NB4 (cell line): ENCODE data around the gene MT1M.

Experiments
- DNase-seq: peaks from one replicate; pipeline ENCODE4 v3.0.0; 2010; ENCODE audit warnings: low read depth
- H3K4me3 ChIP-seq: one replicate; pipeline ENCODE4 v1.5.1; 2011; ENCODE audit warnings: mild to moderate bottlenecking, low read depth, low read length, moderate library complexity
- MYC ChIP-seq: IDR thresholded peaks from 2 replicates; pipeline ENCODE4 v1.6.1; 2011; ENCODE audit warnings: low read depth, low read length
- POLR2A ChIP-seq: IDR thresholded peaks from 2 replicates; pipeline ENCODE4 v1.6.1; 2011; ENCODE audit warnings: mild to moderate bottlenecking; ENCODE audit not compliant: insufficient read length; ENCODE audit errors: extremely low read depth
- TF ChIP-seq, protein P1 (sequence below): IDR thresholded peaks from one replicate; pipeline ENCODE4 v1.5.1; 2012; ENCODE audit warnings: low read depth, low read length
- TF ChIP-seq, protein P2 (sequence below): IDR thresholded peaks from 2 replicates; pipeline ENCODE4 v1.6.1; 2011; ENCODE audit warnings: low read depth, low read length

MT1M gene

DNA sequence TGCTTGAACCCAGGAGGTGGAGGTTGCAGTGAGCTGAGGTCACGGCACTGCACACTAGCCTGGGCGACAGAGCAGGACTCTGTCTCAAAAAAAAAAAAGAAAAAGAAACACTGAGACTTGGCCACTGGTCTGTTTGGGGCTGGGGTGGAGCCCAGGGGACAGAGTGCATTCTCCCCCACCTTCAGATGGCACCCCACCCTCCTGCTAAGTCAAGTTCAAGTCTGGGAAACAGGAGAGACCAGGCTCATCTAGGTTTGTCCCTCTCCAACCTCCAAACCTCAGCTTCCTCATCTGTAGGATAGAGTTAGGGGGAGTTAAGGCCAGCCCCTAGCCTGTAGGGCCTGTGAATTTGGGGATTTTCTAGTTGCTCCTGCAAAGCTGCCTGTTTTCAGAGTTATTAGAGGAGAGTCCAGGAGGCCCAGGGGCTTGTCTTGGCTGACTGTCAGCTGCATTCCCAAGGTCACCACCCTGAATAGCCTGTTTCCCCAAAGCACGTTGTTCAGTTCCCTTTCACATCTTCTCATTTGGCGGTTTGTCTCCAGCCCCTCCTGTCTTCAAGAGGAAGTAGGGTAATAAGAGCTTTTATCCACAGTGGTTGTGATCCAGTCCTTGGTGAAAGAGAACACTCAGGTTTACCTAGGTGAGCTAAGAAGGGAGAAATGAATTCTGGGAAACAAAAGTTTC lies 40.9 kb upstream of the MT1M start:
- peak; percentile 85 for DNase-seq

DNA sequence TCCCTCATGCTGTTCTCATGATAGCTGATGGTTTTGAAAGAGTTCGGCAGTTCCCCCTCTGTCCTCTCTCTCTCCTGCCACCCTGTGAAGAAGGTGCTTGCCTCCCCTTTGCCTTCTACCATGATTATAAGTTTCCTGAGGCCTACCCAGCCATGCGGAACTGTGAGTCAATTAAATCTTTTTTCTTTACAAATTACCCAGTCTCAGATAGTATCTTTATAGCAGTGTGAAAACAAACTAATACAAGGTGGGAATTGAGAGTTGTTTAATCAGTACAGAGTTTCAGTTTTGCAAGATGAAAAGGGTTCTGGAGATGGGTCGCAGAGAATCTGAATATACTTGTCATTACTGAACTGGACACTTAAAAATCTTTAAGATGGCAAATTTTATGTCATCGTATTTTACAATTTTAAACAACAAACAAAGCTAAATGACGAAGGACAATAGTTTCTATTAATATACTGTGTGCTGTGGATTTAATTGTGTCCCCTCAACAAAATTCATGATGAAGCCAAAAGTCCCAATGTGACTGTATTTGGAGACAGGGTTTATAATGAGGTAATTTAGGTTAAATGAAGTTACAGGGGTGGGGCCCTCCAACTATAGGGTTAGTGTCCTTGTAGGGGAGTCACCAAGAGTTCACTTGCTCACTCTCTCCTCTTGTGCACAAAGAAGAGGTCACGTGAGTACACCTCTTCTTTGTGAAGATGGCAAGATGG lies 38.7 kb upstream of the MT1M start:
- TF ChIP-seq POLR2A (no peak), MYC (no peak)
- TF ChIP-seq, protein P1, sequence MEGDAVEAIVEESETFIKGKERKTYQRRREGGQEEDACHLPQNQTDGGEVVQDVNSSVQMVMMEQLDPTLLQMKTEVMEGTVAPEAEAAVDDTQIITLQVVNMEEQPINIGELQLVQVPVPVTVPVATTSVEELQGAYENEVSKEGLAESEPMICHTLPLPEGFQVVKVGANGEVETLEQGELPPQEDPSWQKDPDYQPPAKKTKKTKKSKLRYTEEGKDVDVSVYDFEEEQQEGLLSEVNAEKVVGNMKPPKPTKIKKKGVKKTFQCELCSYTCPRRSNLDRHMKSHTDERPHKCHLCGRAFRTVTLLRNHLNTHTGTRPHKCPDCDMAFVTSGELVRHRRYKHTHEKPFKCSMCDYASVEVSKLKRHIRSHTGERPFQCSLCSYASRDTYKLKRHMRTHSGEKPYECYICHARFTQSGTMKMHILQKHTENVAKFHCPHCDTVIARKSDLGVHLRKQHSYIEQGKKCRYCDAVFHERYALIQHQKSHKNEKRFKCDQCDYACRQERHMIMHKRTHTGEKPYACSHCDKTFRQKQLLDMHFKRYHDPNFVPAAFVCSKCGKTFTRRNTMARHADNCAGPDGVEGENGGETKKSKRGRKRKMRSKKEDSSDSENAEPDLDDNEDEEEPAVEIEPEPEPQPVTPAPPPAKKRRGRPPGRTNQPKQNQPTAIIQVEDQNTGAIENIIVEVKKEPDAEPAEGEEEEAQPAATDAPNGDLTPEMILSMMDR: no peak
- TF ChIP-seq, protein P2, sequence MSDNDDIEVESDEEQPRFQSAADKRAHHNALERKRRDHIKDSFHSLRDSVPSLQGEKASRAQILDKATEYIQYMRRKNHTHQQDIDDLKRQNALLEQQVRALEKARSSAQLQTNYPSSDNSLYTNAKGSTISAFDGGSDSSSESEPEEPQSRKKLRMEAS: no peak
- H3K4me3 ChIP-seq: no peak overlapping the region
- DNase-seq: no peak

More for the DNA sequence above, 40.9 kb upstream of the MT1M start:
- peak; percentile 62; the same call in 1 of the 2 replicates for TF ChIP-seq MYC
- TF ChIP-seq POLR2A: no peak
- TF ChIP-seq, protein P2: peak; percentile 81
- no peak overlapping the region for H3K4me3 ChIP-seq

DNA sequence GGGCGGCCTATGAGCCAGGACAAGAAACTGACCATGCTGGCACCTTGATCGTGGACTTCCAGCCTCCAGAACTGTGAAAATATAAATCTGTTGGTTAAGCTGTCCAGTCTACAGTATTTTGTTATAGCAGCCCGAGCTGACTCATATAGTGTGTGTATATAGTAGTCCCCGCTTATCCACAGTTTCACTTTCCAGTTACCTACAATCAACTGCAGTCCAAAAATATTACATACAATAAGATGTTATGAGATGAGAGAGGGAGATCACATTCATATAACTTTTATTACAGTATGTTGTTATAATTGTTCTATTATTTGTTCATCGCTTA lies 38.2 kb upstream of the MT1M start:
- DNase-seq: no peak
- TF ChIP-seq MYC: no peak
- TF ChIP-seq POLR2A: no peak
- TF ChIP-seq, protein P1: no peak
- TF ChIP-seq, protein P2: no peak
- no peak overlapping the region for H3K4me3 ChIP-seq

DNA sequence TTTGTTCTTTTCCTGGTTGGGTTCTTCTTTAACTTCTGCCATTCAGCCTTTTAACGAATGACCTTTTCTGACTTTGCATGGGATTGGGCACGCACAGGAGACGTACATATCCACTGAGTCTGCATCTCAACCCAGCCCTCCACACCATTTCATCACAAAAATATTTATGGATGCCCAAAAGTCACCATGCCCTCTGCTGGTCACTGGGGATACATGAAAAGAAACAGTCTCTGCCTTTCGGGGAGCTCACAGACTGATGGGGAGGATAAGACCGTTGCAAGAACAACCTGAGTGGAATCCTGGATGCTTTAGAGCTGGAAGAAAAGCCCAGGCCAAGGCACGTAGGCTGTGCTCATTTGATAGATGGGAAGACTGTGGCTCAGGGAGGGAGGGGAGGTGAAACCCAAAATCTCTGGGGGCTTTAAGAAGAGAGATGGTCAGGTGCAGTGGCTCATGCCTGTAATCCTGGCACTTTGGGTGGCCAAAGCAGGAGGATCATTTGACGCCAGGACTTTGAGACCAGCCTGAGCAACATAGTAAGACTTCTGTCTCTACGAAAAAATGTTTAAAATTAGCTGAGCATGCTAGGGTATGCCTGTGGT lies 32.0 kb upstream of the MT1M start:
- peak; percentile 68 for DNase-seq
- no peak overlapping the region for H3K4me3 ChIP-seq
- TF ChIP-seq, protein P1: peak; percentile 79
- TF ChIP-seq, protein P2: no peak

DNA sequence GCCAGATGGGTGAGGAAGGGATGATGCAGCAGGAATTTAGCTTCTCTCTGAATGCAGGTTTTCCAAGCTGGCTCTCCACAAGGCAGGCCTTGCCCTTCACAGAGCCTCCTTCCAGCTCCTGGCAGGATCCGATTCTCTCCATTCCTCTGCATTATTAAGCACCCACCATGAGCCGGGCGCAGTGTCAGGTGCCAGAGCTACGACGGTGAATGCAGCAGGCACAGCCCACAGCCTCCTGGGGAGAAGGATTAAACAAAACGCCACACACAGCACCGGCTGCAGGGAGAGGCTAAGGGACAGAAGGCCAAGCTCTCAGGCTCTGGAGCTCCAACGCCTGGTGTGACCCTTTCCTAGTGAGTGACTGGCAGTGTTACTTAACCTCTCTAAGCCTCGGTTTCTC lies 31.1 kb upstream of the MT1M start:
- TF ChIP-seq POLR2A: no peak
- TF ChIP-seq, protein P2: no peak
- no peak for TF ChIP-seq MYC
- TF ChIP-seq, protein P1: no peak
- no peak overlapping the region for H3K4me3 ChIP-seq
- no peak for DNase-seq

DNA sequence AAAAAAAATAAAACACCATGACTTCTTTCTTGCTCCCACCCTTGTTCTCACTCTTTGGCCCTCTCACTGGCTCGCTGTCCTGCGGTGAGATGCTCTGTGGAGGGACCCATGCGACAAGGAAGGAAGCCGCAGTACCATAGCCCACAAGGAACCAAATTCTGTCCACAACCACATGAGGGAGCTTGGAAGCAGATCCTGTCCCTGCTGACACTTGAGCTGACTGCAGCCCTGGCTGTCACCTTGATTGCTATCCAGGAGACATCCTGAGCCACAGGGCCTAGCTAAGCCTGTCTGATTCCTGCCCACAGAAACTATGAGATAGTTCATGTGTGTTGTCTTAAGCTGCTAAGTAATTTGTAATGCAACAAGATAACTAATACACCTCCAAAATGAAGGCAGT lies 28.9 kb upstream of the MT1M start:
- H3K4me3 ChIP-seq: no peak overlapping the region
- TF ChIP-seq, protein P1: peak; percentile 32
- TF ChIP-seq, protein P2: no peak
- peak; percentile 64 for DNase-seq
